Femur (tissue), 1 donor: ENCODE measurements around the gene HTR3A.

Experiments
- DNase-seq: peaks from one replicate; pipeline ENCODE4 v3.0.0-alpha.2; 2017

Gene HTR3A

DNA sequence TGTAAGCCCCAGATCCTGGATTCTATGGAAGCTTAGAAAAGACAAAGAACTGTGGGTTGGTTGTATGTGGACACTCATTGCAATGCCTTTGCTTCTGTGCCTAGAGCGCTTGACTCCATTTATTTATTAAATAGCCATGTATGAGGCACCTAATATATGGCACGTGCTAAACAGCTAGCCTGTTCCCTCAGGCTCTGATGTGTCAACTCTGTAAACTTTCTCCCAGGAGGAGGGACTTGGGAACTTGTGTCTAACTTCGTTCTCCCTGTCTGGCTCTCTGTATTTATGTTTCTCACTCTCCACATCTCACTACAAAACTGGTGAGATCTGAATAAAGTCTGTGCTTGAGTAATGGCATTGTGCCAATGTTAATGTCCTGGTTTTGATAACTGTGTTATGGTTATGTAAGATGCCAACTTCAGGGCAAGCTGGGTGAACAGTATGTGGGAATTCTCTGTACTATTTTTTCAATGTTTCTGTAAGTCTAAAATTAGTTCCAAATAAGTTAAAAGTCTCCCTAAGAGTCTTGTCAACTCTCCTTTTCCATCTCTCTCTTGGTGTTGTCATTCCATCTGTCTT is 50.5 kb downstream of the HTR3A start:
- no peak for DNase-seq

DNA sequence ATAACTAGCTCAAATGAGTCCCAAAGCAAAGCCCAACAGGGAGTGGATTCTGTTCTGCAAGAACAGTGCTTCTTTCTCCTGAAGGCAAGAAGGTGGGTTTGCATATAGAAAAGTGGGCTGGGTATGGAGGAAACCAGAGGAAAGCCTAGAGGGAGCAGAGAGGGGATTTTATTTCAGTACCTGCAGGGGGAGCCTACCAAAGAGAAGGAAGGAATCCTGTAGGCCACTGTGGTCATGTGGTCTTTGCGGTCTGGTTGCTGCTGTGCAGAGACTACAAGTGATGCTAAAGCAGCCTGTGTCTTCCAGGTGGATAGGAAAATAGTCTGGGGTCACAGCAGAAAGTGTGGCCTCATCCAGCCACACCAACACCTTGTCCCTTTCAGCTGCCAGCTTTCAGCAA is 51.4 kb downstream of the HTR3A start:
- no peak for DNase-seq

DNA sequence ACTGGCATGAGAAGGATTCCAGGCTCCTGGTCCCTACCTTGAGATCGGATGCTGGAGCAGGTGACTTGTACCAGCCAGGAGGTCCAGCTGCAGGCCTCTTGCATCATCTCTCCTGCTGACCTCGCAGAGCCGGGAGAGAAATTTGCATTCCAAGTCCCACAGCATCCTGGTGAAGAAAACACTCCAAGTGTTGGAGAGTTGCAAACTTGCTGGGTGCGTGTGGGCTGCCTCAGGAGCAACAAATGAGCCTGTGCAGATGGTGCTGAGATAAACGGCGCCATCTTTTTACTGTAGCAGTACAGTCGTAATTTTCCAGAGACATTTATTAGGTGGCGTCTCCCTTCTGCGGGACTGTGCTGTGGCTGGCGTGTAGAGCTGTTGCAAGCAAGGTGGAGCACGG is 52.5 kb downstream of the HTR3A start:
- DNase-seq: no peak

DNA sequence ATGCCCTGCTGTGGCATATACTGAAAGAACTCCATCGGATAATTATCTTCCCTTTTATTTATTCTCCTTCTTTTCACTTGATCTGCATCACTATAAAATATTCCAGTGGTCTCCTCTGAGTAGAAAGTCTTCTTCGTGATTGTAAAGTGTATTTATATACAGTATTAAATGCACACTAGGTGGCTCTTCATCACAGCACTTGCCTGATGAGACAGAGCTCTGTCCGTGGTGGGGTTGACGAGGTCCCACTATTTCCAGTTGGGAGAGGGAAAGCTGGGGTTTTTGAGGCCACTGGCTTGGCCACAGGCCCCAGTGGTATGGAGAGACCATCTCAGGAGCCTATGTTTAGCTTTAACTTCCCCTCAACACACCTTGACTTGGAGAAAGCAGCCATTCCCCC is 53.0 kb downstream of the HTR3A start:
- no peak for DNase-seq

DNA sequence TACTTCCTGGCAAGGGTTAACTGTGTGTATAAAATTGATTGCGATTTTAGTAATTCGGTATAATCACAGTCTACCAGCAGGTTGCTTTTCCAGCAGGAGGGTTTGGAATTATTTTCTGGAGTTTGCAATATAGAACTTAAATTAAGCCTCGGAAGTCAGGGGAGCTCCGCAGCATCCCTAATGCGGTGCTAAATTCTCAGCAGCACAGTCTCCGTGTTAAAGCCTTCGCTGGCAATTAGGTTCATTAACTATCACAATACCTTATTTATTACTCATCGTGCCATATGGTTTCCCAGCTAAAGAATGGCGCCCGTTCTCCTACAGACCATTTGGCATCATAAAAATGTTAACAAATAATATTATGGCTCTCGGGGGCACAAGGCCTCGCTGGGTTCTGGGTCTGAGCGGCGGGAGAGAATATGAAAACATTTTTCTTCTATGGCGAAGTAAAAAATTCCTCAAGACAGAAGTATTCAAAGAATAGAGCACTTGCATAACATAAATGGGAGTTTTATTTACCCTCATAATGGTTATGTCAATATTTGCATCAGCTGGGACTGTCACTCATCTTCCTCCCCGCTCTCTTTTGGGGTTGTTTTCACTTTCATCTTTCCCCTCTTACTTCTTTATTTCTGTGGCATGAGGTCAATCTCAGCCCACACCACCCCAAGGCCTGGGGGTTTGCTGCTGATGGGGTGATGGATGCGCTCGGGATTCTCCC is 56.5 kb downstream of the HTR3A start:
- DNase-seq: no peak

DNA sequence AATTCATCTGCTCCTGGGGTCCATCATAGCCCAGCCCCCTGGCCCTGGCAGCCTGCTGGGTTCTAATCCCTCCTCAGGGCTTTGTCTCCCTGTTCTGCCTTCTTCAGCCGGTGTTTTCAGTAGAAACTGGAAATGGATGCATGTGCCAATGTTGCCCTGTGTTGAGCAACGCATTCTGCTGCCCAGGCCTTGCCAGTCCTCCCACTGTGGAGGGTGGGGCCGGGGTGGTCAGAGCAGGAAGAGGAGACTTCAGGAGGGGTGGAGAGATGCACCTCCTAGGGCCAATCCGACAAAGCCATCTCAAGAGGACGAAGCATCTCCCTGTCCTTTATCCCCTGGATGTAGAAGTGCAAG is 57.0 kb downstream of the HTR3A start:
- DNase-seq: no peak

DNA sequence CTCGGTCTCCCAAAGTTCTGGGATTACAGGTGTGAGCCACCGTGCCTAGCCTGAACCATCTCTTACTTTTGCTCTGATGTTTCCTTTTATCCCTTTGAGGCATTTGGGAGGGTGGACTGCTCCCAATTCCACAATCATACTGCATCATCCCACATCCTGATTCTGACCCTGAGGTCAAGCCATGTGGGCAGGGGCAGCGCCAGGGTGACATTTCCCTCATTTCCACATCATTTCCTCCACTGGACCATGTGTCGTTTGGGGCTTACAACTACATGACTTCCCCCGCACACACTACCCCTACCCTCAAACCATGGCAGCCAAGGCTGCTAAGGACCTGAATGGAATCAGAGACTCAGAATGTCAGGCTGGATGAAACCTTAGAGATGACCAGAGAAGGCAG is 58.2 kb downstream of the HTR3A start:
- DNase-seq: no peak

DNA sequence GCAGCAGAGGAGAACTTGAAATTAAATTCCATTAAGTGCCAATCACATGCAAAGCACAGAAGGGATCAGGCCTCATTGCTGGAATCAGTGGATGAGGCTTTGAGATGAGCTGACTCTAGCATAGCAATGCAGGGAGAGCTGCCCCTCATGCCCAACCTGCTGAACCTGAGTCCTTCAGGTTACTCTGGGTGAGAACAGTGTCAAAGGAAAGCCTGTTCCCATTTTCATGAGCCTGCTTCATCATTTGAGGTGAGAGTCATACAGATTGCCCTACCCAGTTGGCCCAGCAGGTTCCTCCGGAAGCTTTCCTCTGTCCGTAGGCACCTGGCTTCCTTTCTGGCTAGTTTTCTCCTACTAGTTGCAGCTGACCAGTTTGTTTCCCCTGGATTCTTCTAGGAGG is 58.7 kb downstream of the HTR3A start:
- no peak for DNase-seq

DNA sequence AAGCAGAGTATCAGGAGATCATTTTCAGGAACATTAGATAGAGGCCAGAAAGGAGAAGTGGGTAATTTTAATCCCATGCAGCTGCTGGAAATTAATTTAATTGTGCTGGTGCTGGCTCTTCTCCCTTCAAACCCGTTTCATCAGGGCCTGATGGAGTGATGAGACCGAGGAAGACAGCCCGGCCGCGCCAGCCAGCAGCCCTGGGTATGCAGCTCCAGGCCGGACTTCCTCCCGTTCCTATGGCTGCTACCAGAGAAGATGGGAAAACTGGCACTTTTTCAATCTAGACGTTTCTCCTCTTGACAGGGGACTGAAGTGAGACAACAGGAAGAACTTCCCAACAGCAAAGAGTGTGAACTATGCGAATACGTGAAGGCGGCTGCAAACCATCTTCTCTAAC is 60.0 kb downstream of the HTR3A start:
- no peak for DNase-seq

DNA sequence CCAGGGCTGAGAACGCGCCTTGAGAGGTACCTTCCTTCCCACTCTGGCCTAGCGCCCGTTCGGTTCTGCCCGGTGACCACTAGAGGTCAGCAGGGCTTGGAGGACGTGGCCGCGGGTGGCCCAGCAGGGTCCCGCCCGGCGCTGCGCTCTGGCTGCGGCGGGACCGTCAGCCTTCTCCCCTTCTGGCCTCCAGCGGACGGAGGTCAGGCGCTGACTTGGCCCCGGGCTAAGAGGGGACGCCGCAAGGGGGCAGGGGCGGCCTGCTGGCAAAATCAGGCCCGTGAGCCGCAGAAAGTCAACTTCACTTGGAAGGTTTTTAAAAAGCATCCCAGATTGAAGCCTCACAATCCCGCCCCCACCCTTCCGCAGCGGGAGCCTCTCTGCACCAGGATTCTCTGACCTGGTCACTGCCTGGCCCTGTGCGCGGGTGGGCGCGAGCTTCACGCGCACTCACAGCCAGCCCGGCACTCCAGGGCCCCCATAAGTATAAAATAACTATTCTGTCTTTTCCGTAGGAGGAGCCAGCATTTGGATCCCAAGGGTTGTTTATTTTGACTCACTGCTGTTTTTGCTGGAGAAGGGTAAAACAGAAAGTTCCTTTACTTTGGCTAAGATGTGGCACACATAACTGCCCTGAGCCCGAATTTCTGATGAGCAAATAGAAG is 61.4 kb downstream of the HTR3A start:
- DNase-seq: peak; percentile 85

DNA sequence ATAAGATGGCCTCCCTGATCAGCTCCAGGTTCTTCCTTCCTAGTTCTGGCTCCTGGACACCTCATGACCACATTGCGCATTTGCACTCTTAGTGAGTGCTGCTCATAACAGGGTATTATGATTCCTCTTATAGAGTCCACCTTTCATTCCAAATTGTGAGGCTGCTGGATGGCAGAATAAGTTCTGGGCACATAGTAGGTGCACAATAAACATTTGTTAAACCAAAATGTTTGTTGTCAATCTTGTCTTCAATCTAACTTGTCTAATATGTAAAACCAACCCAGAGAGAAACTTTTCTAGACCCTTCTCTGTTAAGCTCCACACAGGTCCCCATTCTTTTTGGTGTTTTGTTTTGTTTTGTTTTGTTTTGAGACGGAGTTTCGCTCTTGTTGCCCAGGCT is 62.0 kb downstream of the HTR3A start:
- DNase-seq: no peak

DNA sequence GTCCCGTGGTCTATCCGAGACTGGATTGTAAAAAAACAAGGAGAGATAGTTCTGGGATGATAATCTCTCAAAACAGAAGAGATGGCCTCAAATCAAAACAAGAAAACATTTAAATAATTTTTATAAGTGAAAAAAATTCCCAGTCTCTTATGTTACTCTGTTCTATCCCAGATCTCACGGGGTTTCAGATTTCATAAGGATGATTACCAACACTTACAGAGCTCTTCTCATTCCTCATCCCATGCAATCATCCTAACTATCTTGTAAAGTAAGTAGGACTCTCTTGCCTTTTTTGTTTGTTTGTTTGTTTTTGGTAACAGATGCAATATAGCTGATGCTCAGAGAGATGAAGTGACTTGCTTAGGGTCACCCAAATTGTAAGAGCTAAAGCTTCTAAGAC is 64.6 kb downstream of the HTR3A start:
- no peak for DNase-seq
